ENCODE data around the gene KRT17. TPM values are rescaled to one million over a fixed set of nuclear protein-coding genes. Genes with fewer than 3 reads are reported as not detected.

The KRT17 gene
- total and polyA plus RNA-seq, 9 of the 15 experiments (the other 6 are each of a cell fraction or from before 2014, with no cell fraction given) = 0.23 to 0.25 TPM; not detected in 7

DNA sequence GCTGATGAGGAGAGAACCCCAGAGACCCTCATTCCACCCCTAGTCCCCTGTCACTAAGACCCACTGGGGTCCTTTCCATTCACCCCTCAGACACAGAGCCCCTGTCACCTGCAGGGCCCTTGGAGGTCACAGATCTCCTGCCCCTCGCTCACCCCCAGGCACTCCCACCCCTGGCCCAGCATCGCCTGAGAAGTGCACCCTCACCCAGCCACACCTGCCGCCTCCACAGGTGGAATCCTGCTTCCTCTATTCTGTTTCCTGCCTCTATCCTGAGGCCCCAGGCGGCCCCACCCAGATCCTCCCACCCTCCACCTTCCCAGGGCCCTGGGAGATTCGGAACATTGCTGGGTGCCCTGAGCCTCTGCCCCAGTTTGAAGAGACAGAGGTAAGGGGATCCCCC lies 13.8 kb upstream of the KRT17 start (continued):
- TF ChIP-seq, protein P1, sequence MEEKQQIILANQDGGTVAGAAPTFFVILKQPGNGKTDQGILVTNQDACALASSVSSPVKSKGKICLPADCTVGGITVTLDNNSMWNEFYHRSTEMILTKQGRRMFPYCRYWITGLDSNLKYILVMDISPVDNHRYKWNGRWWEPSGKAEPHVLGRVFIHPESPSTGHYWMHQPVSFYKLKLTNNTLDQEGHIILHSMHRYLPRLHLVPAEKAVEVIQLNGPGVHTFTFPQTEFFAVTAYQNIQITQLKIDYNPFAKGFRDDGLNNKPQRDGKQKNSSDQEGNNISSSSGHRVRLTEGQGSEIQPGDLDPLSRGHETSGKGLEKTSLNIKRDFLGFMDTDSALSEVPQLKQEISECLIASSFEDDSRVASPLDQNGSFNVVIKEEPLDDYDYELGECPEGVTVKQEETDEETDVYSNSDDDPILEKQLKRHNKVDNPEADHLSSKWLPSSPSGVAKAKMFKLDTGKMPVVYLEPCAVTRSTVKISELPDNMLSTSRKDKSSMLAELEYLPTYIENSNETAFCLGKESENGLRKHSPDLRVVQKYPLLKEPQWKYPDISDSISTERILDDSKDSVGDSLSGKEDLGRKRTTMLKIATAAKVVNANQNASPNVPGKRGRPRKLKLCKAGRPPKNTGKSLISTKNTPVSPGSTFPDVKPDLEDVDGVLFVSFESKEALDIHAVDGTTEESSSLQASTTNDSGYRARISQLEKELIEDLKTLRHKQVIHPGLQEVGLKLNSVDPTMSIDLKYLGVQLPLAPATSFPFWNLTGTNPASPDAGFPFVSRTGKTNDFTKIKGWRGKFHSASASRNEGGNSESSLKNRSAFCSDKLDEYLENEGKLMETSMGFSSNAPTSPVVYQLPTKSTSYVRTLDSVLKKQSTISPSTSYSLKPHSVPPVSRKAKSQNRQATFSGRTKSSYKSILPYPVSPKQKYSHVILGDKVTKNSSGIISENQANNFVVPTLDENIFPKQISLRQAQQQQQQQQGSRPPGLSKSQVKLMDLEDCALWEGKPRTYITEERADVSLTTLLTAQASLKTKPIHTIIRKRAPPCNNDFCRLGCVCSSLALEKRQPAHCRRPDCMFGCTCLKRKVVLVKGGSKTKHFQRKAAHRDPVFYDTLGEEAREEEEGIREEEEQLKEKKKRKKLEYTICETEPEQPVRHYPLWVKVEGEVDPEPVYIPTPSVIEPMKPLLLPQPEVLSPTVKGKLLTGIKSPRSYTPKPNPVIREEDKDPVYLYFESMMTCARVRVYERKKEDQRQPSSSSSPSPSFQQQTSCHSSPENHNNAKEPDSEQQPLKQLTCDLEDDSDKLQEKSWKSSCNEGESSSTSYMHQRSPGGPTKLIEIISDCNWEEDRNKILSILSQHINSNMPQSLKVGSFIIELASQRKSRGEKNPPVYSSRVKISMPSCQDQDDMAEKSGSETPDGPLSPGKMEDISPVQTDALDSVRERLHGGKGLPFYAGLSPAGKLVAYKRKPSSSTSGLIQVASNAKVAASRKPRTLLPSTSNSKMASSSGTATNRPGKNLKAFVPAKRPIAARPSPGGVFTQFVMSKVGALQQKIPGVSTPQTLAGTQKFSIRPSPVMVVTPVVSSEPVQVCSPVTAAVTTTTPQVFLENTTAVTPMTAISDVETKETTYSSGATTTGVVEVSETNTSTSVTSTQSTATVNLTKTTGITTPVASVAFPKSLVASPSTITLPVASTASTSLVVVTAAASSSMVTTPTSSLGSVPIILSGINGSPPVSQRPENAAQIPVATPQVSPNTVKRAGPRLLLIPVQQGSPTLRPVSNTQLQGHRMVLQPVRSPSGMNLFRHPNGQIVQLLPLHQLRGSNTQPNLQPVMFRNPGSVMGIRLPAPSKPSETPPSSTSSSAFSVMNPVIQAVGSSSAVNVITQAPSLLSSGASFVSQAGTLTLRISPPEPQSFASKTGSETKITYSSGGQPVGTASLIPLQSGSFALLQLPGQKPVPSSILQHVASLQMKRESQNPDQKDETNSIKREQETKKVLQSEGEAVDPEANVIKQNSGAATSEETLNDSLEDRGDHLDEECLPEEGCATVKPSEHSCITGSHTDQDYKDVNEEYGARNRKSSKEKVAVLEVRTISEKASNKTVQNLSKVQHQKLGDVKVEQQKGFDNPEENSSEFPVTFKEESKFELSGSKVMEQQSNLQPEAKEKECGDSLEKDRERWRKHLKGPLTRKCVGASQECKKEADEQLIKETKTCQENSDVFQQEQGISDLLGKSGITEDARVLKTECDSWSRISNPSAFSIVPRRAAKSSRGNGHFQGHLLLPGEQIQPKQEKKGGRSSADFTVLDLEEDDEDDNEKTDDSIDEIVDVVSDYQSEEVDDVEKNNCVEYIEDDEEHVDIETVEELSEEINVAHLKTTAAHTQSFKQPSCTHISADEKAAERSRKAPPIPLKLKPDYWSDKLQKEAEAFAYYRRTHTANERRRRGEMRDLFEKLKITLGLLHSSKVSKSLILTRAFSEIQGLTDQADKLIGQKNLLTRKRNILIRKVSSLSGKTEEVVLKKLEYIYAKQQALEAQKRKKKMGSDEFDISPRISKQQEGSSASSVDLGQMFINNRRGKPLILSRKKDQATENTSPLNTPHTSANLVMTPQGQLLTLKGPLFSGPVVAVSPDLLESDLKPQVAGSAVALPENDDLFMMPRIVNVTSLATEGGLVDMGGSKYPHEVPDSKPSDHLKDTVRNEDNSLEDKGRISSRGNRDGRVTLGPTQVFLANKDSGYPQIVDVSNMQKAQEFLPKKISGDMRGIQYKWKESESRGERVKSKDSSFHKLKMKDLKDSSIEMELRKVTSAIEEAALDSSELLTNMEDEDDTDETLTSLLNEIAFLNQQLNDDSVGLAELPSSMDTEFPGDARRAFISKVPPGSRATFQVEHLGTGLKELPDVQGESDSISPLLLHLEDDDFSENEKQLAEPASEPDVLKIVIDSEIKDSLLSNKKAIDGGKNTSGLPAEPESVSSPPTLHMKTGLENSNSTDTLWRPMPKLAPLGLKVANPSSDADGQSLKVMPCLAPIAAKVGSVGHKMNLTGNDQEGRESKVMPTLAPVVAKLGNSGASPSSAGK (IDR thresholded peaks at IDR 0.05) = no peak
- no peak for TF ChIP-seq FOSL1 (tag; conservative IDR thresholded peaks at IDR 0.05)
- TF ChIP-seq CHD2 (IDR thresholded peaks at IDR 0.05; ENCODE audit: low read depth, low read length) = no peak
- no peak for TF ChIP-seq CREB3 (tag; conservative IDR thresholded peaks at IDR 0.05; ENCODE audit: low read depth)
- TF ChIP-seq EWSR1 (IDR thresholded peaks at IDR 0.05; ENCODE audit: borderline replicate concordance, low read depth, partially characterized antibody) = no peak
- TF ChIP-seq ZNF212 (CRISPR knock-in tag; IDR thresholded peaks at IDR 0.05) = no peak
- TF ChIP-seq, protein P2, sequence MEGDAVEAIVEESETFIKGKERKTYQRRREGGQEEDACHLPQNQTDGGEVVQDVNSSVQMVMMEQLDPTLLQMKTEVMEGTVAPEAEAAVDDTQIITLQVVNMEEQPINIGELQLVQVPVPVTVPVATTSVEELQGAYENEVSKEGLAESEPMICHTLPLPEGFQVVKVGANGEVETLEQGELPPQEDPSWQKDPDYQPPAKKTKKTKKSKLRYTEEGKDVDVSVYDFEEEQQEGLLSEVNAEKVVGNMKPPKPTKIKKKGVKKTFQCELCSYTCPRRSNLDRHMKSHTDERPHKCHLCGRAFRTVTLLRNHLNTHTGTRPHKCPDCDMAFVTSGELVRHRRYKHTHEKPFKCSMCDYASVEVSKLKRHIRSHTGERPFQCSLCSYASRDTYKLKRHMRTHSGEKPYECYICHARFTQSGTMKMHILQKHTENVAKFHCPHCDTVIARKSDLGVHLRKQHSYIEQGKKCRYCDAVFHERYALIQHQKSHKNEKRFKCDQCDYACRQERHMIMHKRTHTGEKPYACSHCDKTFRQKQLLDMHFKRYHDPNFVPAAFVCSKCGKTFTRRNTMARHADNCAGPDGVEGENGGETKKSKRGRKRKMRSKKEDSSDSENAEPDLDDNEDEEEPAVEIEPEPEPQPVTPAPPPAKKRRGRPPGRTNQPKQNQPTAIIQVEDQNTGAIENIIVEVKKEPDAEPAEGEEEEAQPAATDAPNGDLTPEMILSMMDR (IDR thresholded peaks at IDR 0.05 in 2 of 3, conservative IDR thresholded peaks at IDR 0.05 in 1 of 3; ENCODE audit: insufficient read depth in 2 of 3, low read depth in 1 of 3, low read length in 3 of 3) = no peak
- TF ChIP-seq GTF2A2 (tag; IDR thresholded peaks at IDR 0.05) = no peak
- TF ChIP-seq ZNF133 (CRISPR knock-in tag; IDR thresholded peaks at IDR 0.05) = no peak
- no peak for TF ChIP-seq USF1 (CRISPR knock-in tag; IDR thresholded peaks at IDR 0.05)
- TF ChIP-seq ZNF239 (CRISPR knock-in tag; IDR thresholded peaks at IDR 0.05) = no peak
